ENCODE data around the gene SHB.

SHB gene

GRCh38 chr9:37905131-37905505, 163.9 kb downstream of the SHB start:
- no peak overlapping the region for H2BK120ac ChIP-seq (ENCODE audit: insufficient read depth, low read length, poor library complexity)
- H3K14ac ChIP-seq (ENCODE audit: low read length), result no peak overlapping the region
- H3K4ac ChIP-seq (ENCODE audit: low read depth, low read length), result no peak overlapping the region
- no peak overlapping the region for H2AFZ ChIP-seq (ENCODE audit: insufficient read depth, low read length, poor library complexity)
- no peak overlapping the region for H2BK5ac ChIP-seq (ENCODE audit: low read depth, low read length, poor library complexity)
- no CpG with 5 or more reads among the region's 10 CpGs for WGBS (ENCODE audit: extremely low coverage, insufficient coverage, insufficient read length)
- no peak overlapping the region for H4K12ac ChIP-seq (ENCODE audit: low read depth, low read length)
- peaks cover 8% of the 10 kb centered on the region for H3K79me1 ChIP-seq (ENCODE audit: low read length)
- H3K79me2 ChIP-seq (ENCODE audit: control insufficient read depth, insufficient read depth, low read length, poor library complexity), result peaks cover 4% of the 10 kb centered on the region
- no peak overlapping the region for H3K23ac ChIP-seq (ENCODE audit: low read length)
- no peak overlapping the region for H3K4me3 ChIP-seq (ENCODE audit: low read depth, low read length)
- H4K8ac ChIP-seq (ENCODE audit: low read depth, low read length), result peak overlapping the region; percentile 74
- no peak overlapping the region for H3K9ac ChIP-seq (ENCODE audit: low read length)
- peak overlapping the region; percentile 31 for H4K91ac ChIP-seq (ENCODE audit: low read depth, low read length)
- no peak for DNase-seq
- no peak overlapping the region for H3K18ac ChIP-seq (ENCODE audit: low read length)
- no peaks in the 10 kb centered on the region for H3K27me3 ChIP-seq (ENCODE audit: insufficient read depth, low read length)
- H2AK5ac ChIP-seq (ENCODE audit: low read length), result peak overlapping the region; percentile 13
- peaks cover 0 to 2% of the 10 kb centered on the region in 2 experiments for H3K36me3 ChIP-seq (ENCODE audit: control insufficient read depth in 1 of 2, insufficient read depth in 2 of 2, low read length in 2 of 2)
- H3K4me1 ChIP-seq (ENCODE audit: control insufficient read depth in 1 of 2, insufficient read depth in 2 of 2, low read length in 2 of 2), result peaks cover 12 to 17% of the 10 kb centered on the region in 2 experiments
- no peak overlapping the region for H3K4me2 ChIP-seq (ENCODE audit: low read length)
- H3K27ac ChIP-seq (ENCODE audit: low read depth, low read length), result no peak overlapping the region
- peak overlapping the region; percentile 25 for H2BK12ac ChIP-seq (ENCODE audit: low read length)
- H3K9me3 ChIP-seq (ENCODE audit: insufficient read depth, low read depth, low read length), result no peaks in the 10 kb centered on the region

- Histone ChIP-seq H3K27me3 (ENCODE audit: insufficient read depth, low read length) (no peaks in the 10 kb centered on the region), H2BK5ac (ENCODE audit: low read depth, low read length, poor library complexity) (no peak overlapping the region), H2BK120ac (ENCODE audit: insufficient read depth, low read length, poor library complexity) (no peak overlapping the region), H3K27ac (ENCODE audit: low read depth, low read length) (peak overlapping the region; percentile 3), H2AK5ac (ENCODE audit: low read length) (peak overlapping the region; percentile 13), H3K9ac (ENCODE audit: low read length) (peak overlapping the region; percentile 3), H3K23ac (ENCODE audit: low read length) (no peak overlapping the region), H3K79me2 (ENCODE audit: control insufficient read depth, insufficient read depth, low read length, poor library complexity) (peaks cover 4% of the 10 kb centered on the region), H3K14ac (ENCODE audit: low read length) (peak overlapping the region; percentile 2), H3K9me3 (ENCODE audit: insufficient read depth, low read depth, low read length) (no peaks in the 10 kb centered on the region), H3K36me3 (ENCODE audit: control insufficient read depth in 1 of 2, insufficient read depth in 2 of 2, low read length in 2 of 2) (peaks cover 0 to 2% of the 10 kb centered on the region in 2 experiments), H4K8ac (ENCODE audit: low read depth, low read length) (peak overlapping the region; percentile 74), H3K4me1 (ENCODE audit: control insufficient read depth in 1 of 2, insufficient read depth in 2 of 2, low read length in 2 of 2) (peaks cover 12 to 17% of the 10 kb centered on the region in 2 experiments), H3K79me1 (ENCODE audit: low read length) (peaks cover 8% of the 10 kb centered on the region), H3K4me2 (ENCODE audit: low read length) (peak overlapping the region; percentile 92), H2AFZ (ENCODE audit: insufficient read depth, low read length, poor library complexity) (peak overlapping the region; percentile 63), H3K4ac (ENCODE audit: low read depth, low read length) (no peak overlapping the region), H4K91ac (ENCODE audit: low read depth, low read length) (peak overlapping the region; percentile 31), H2BK12ac (ENCODE audit: low read length) (peak overlapping the region; percentile 25), H3K18ac (ENCODE audit: low read length) (no peak overlapping the region), H3K4me3 (ENCODE audit: low read depth, low read length) (peak overlapping the region; percentile 92), H4K12ac (ENCODE audit: low read depth, low read length) (peak overlapping the region; percentile 31)
- peak in 1 of 2 donors; percentile 35 for DNase-seq
- no CpG with 5 or more reads among the region's 36 CpGs for WGBS (ENCODE audit: extremely low coverage, insufficient coverage, insufficient read length)
Measured at GRCh38 chr9:37904445-37905130, 164.4 kb downstream of the SHB start.

- Histone ChIP-seq H3K4me2 (ENCODE audit: low read length) (peak within 1 kb of the TSS; percentile 92), H3K27ac (ENCODE audit: low read depth, low read length) (peak within 1 kb of the TSS; percentile 55), H3K18ac (ENCODE audit: low read length) (peak within 1 kb of the TSS; percentile 34), H3K4ac (ENCODE audit: low read depth, low read length) (peak within 1 kb of the TSS; percentile 17), H2AFZ (ENCODE audit: insufficient read depth, low read length, poor library complexity) (peak within 1 kb of the TSS; percentile 63), H2AK5ac (ENCODE audit: low read length) (peak within 1 kb of the TSS; percentile 13), H2BK120ac (ENCODE audit: insufficient read depth, low read length, poor library complexity) (peak within 1 kb of the TSS; percentile 37), H4K91ac (ENCODE audit: low read depth, low read length) (peak within 1 kb of the TSS; percentile 68), H3K27me3 (ENCODE audit: insufficient read depth, low read length) (no peaks in the 10 kb centered on the region), H3K9ac (ENCODE audit: low read length) (peak within 1 kb of the TSS; percentile 88), H2BK5ac (ENCODE audit: low read depth, low read length, poor library complexity) (peak within 1 kb of the TSS; percentile 29), H3K79me2 (ENCODE audit: control insufficient read depth, insufficient read depth, low read length, poor library complexity) (peaks cover 4% of the 10 kb centered on the region), H3K4me1 (ENCODE audit: control insufficient read depth in 1 of 2, insufficient read depth in 2 of 2, low read length in 2 of 2) (peaks cover 11 to 16% of the 10 kb centered on the region in 2 experiments), H4K8ac (ENCODE audit: low read depth, low read length) (peak within 1 kb of the TSS; percentile 77), H3K4me3 (ENCODE audit: low read depth, low read length) (peak within 1 kb of the TSS; percentile 92), H2BK12ac (ENCODE audit: low read length) (peak within 1 kb of the TSS; percentile 25), H3K79me1 (ENCODE audit: low read length) (peaks cover 8% of the 10 kb centered on the region), H3K9me3 (ENCODE audit: insufficient read depth, low read depth, low read length) (no peaks in the 10 kb centered on the region), H4K12ac (ENCODE audit: low read depth, low read length) (peak within 1 kb of the TSS; percentile 31), H3K14ac (ENCODE audit: low read length) (peak within 1 kb of the TSS; percentile 64), H3K36me3 (ENCODE audit: control insufficient read depth in 1 of 2, insufficient read depth in 2 of 2, low read length in 2 of 2) (peaks cover 3 to 5% of the 10 kb centered on the region in 2 experiments), H3K23ac (ENCODE audit: low read length) (no peak within 1 kb of the TSS)
- WGBS (ENCODE audit: extremely low coverage, insufficient coverage, insufficient read length), result no CpG with 5 or more reads among the region's 84 CpGs
- DNase-seq, result peak; percentile 97 to 99
Measured at GRCh38 chr9:37903647-37904444, 165.2 kb downstream of the SHB start, which contains the start of gene SLC25A51. Gene SLC25A51 (minus strand): TSS chr9:37904127. CDS start chr9:37888550, 15,577 bp downstream.

- H4K12ac ChIP-seq (ENCODE audit: low read depth, low read length), result peak overlapping the region; percentile 6
- H3K27me3 ChIP-seq (ENCODE audit: insufficient read depth, low read length), result no peaks in the 10 kb centered on the region
- H3K79me1 ChIP-seq (ENCODE audit: low read length), result peaks cover 8% of the 10 kb centered on the region
- no peak overlapping the region for H2BK120ac ChIP-seq (ENCODE audit: insufficient read depth, low read length, poor library complexity)
- peak overlapping the region; percentile 88 for H3K9ac ChIP-seq (ENCODE audit: low read length)
- H2AFZ ChIP-seq (ENCODE audit: insufficient read depth, low read length, poor library complexity), result peak overlapping the region; percentile 63
- peak in 1 of 2 donors; percentile 34 for DNase-seq
- H4K91ac ChIP-seq (ENCODE audit: low read depth, low read length), result no peak overlapping the region
- H3K4me2 ChIP-seq (ENCODE audit: low read length), result peak overlapping the region; percentile 92
- H3K79me2 ChIP-seq (ENCODE audit: control insufficient read depth, insufficient read depth, low read length, poor library complexity), result peaks cover 4% of the 10 kb centered on the region
- no CpG with 5 or more reads among the region's 17 CpGs for WGBS (ENCODE audit: extremely low coverage, insufficient coverage, insufficient read length)
- peaks cover 4 to 5% of the 10 kb centered on the region in 2 experiments for H3K36me3 ChIP-seq (ENCODE audit: control insufficient read depth in 1 of 2, insufficient read depth in 2 of 2, low read length in 2 of 2)
- no peak overlapping the region for H2BK5ac ChIP-seq (ENCODE audit: low read depth, low read length, poor library complexity)
- H3K4me1 ChIP-seq (ENCODE audit: control insufficient read depth in 1 of 2, insufficient read depth in 2 of 2, low read length in 2 of 2), result peaks cover 7 to 12% of the 10 kb centered on the region in 2 experiments
- H2BK12ac ChIP-seq (ENCODE audit: low read length), result no peak overlapping the region
- no peak overlapping the region for H3K23ac ChIP-seq (ENCODE audit: low read length)
- H3K9me3 ChIP-seq (ENCODE audit: insufficient read depth, low read depth, low read length), result no peaks in the 10 kb centered on the region
- H3K4ac ChIP-seq (ENCODE audit: low read depth, low read length), result no peak overlapping the region
- no peak overlapping the region for H2AK5ac ChIP-seq (ENCODE audit: low read length)
- H4K8ac ChIP-seq (ENCODE audit: low read depth, low read length), result peak overlapping the region; percentile 77
- no peak overlapping the region for H3K14ac ChIP-seq (ENCODE audit: low read length)
- no peak overlapping the region for H3K27ac ChIP-seq (ENCODE audit: low read depth, low read length)
- H3K4me3 ChIP-seq (ENCODE audit: low read depth, low read length), result peak overlapping the region; percentile 92
- H3K18ac ChIP-seq (ENCODE audit: low read length), result peak overlapping the region; percentile 34
Measured at GRCh38 chr9:37902796-37903646, 166.0 kb downstream of the SHB start.
